ENCODE data around the gene RHNO1.
"Not testable (repeated sequence)": the region's sequence is repeated elsewhere in the genome, so short reads cannot be mapped to it uniquely, and the experiment has no call there.

RHNO1 gene

DNA sequence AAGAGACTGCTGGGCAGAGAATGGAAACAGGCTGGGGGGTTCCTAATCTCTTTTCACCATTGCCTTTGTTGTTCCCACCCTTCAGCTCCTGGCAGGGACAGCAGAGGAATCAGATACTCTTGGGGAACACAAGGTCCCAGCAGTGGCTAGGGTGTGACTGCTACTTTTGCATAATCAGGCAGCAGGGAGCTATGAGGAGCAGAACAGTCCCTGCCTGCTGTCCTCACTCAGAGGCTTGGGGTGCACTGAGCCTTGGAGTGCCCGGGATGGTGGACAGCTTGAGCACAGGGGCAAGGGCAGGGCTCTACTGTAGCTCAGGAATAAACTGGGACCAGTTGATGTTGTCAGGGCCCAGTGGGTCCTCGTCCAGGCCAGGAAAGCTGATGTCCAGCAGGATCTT is 18.7 kb upstream of the RHNO1 start:
- no peak for DNase-seq (ENCODE audit: low read depth in 3 of 3, low spot score in 1 of 3)

- no peak for DNase-seq (ENCODE audit: low read depth in 3 of 3, low spot score in 1 of 3)
Observed at GRCh38 chr12:2858944-2859421, 18.0 kb upstream of the RHNO1 start.

GRCh38 chr12:2860170-2860569 is 16.9 kb upstream of the RHNO1 start:
- no peak for DNase-seq (ENCODE audit: low read depth in 3 of 3, low spot score in 1 of 3)

- DNase-seq (ENCODE audit: low read depth in 3 of 3, low spot score in 1 of 3): no peak
Observed at GRCh38 chr12:2862876-2863275, 14.1 kb upstream of the RHNO1 start.

- not testable (repeated sequence) for DNase-seq (ENCODE audit: low read depth in 3 of 3, low spot score in 1 of 3)
Observed at GRCh38 chr12:2863402-2863801, 13.6 kb upstream of the RHNO1 start.

DNA sequence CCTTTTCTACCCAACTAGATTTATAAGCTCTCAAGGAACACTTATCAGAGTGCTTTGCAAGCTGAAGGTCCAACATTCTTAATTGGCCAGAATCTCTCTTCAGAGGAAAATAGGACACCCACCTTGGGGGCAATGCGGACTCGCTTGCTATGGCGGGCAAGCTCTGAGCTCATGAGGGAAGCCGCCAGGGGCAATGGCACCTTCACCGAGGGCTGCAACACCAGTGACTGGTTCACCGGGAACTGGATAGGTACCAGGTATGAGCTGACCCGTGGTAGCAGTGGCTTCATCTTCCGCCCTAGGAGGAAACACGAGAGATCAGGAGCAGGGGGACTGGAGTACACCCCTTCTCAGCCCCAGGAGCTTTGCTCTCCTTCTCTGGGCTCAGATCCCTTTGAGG is 12.8 kb upstream of the RHNO1 start:
- no peak for DNase-seq (ENCODE audit: low read depth in 3 of 3, low spot score in 1 of 3)

DNA sequence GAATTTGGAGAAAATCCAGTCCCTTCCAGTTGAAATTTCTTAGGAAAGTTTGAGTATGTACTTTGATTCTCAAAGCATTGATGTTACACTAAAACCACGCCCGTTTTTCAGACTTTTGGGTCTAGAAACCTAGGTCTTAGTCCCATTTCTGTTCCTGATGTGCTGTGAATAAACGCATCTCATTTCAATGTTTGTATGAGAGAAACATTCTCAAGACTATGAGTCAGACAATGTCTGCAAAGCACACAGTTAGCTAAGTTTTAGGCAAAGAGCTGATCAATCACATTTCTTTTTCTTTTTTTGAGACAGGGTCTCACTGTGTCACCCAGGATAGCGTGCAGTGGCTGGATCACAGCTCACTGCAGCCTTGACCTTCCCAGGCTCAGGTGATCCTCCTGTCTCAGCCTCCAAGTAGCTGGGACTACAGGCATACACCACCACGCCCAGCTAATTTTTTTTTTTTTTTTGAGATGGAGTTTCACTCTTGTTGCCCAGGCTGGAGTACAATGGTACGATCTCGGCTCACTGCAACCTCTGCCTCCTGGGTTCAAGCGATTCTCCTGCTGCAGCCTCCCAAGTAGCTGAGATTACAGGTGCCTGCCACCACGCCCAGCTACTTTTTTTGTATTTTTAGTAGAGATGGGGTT is 7.9 kb upstream of the RHNO1 start:
- DNase-seq (ENCODE audit: low read depth in 3 of 3, low spot score in 1 of 3): not testable (repeated sequence)

DNA sequence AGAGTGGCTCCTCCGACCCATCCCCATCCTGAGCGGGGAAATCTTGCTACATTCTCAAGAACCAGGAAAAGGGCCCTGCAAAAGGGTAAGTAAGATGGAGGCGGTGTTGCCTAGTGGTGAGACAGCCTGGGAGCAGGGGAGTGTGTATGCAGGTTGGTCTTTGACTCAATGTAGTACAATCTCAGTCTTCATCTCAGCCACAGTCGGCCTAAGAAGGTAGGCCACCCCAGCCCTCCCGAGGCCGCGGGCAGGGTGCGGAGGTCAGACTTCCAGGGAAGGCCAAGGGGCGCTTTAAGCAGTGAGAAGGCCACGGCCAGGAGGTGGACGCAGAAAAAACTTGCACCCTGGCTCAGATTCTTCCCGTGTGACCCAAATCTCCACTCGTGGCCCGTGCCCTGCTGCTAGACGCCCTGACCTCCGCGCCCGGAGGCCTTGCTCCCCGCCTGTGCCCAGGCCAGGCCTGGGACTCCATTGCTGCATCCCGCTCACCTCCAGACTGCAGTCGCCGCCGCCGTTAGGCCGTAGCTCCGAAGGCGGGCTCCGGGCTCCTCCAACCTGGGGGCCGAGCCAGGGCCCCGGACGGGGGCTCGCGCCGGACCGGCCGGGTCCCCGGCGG is 484 bp upstream of the RHNO1 start:
- no peak for DNase-seq (ENCODE audit: low read depth in 3 of 3, low spot score in 1 of 3)

DNA sequence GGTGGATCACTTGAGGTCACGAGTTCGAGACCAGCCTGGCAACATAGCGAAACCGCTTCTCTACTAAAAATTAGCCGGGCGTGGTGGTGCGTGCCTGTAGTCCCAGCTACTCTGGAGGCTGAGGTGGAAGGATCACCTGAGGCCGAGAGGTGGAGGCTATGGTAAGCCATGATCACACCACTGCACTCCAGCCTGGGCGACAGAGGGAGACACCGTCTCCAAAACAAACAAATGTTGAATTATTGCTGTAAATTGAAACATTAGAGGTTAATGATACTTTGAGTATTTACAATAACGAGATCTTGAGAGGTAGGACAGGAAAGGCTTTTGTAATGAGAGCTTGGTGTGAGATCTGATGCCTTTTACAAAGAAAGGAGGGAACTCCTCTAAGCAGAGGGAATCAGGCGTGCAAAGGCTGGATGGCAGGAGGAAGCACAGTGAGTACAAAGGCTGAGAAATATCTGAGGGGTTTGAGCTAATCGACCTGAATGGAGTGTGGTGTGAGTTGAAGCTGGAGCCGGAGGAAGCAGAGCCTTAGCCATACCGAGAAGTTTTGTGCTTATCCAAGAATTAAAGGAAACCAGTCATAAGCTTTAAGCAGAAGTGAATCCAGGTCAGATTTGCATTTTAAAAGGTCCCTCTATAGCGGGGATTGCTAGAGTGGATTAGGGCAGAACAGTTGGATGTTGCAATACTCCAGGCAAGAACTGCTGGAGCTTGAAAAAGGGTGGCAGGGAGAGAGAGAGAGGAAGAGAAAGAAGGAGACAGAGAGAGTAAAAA is 1.1 kb downstream of the RHNO1 start:
- no peak for DNase-seq (ENCODE audit: low read depth in 3 of 3, low spot score in 1 of 3)

- no peak for DNase-seq (ENCODE audit: low read depth in 3 of 3, low spot score in 1 of 3)
Observed at GRCh38 chr12:2879853-2880252, 2.8 kb downstream of the RHNO1 start.

DNA sequence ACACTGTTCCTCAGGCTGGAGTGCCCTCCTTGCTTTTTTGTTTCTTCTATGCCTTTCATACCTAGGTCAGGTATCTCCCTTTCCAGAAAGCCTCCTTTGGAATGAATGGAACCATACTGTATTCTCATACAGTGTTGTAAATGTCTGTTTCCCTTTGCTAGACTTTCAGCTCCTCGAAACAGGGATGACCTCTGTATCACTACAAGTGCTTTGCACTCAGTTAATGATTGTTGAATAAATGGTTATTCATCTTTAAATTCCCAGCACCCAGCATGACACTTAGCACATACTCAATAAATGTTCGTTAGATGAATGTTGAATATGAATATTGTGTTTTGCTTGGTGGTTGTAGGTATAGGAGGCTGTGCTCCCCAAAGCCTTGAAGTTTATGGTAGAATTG is 7.8 kb downstream of the RHNO1 start:
- DNase-seq (ENCODE audit: low read depth in 3 of 3, low spot score in 1 of 3): no peak

- DNase-seq (ENCODE audit: low read depth in 3 of 3, low spot score in 1 of 3): no peak
Observed at GRCh38 chr12:2886768-2887450, 9.9 kb downstream of the RHNO1 start.

GRCh38 chr12:2890001-2890387 is 13.0 kb downstream of the RHNO1 start:
- DNase-seq (ENCODE audit: low read depth in 3 of 3, low spot score in 1 of 3): no peak

- peak; percentile 95 to 97 (median 95) for DNase-seq (ENCODE audit: low read depth in 3 of 3, low spot score in 1 of 3)
Observed at GRCh38 chr12:2890388-2891239, 13.6 kb downstream of the RHNO1 start, which contains the start of gene TULP3. Gene TULP3, plus strand, starts transcription at chr12:2890891. Its CDS starts 57 bp downstream, at chr12:2890948.

DNA sequence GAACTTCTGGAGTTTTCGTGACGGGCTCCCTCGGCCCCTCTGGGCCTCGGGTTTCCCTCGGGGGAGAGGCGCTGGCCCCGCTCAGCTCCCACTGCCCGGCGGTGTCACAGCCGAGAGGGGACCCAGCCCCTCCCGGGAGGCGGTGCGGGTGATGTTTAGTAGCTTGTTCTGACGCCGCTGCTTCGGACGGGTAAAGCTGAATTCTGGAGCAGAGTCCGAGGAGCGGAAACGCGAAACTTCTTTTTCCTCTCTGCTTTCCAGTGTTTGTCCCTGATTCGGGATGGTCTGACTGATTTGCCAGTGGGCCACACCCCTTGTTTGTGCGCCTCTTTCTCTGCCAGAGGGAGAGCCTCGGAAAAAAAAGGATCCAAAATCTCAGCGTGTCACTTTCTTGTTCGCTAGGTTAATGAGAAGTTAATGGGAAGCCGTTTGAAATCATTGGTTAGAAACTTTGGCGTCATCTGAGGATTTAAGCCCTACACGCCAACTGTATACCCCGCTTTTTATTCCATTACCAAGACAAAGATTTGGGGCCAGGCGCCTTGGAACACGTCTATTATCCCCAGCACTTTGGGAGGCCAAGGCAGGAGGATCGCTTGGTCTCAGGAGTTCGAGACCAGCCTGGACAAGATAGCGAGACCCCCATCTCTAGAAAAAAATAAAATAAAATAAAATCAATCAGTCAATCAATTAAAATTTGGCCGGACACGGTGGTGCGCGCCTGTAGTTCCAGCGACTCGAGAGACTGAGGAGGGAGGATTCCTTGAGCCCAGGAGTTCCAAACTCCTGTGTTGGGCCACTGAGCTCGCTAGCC is 14.4 kb downstream of the RHNO1 start:
- DNase-seq (ENCODE audit: low read depth in 3 of 3, low spot score in 1 of 3): no peak

- DNase-seq (ENCODE audit: low read depth in 3 of 3, low spot score in 1 of 3): no peak
Observed at GRCh38 chr12:2892246-2892645, 15.2 kb downstream of the RHNO1 start.

GRCh38 chr12:2893007-2893406 is 16.0 kb downstream of the RHNO1 start:
- DNase-seq (ENCODE audit: low read depth in 3 of 3, low spot score in 1 of 3): no peak

GRCh38 chr12:2895051-2895451 is 18.0 kb downstream of the RHNO1 start:
- DNase-seq (ENCODE audit: low read depth in 3 of 3, low spot score in 1 of 3): no peak

DNA sequence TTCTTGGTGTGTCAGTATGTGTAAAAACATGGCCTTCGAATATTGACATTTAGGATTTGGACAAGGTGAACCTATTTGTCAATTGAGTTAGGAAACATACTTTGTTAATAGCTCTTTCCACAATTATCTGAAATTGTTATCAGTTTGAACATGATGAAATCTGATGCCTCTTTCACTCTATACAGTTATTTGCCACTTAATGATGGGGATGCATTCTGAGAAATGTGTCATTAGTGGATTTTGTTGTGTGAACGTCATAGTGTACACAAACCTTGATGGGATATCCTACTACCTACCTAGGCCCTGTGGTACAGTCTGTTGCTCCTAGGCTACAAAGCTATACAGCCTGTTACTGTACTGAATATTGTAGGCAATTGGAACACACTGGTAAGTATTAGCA is 18.5 kb downstream of the RHNO1 start:
- DNase-seq (ENCODE audit: low read depth in 3 of 3, low spot score in 1 of 3): no peak

GRCh38 chr12:2897418-2897817 is 20.4 kb downstream of the RHNO1 start:
- DNase-seq (ENCODE audit: low read depth in 3 of 3, low spot score in 1 of 3): no peak

All from stimulated activated CD4-positive, alpha-beta T cell treated with anti-CD3 and anti-CD28 coated beads, TNF-alpha, amount 100 ng/mL, for 1 hour (primary cell).